GM12892 (cell line): ENCODE measurements around the gene ME3.

Source experiments
- POLR2A ChIP-seq: IDR thresholded peaks from 2 replicates; pipeline ENCODE4 v1.6.1; 2011; ENCODE audit warnings: low read depth, low read length, control low read depth
- POLR2AphosphoS5 ChIP-seq: IDR thresholded peaks from 2 replicates; pipeline ENCODE4 v1.6.1; 2011; ENCODE audit warnings: low read depth, low read length, control low read depth
- TAF1 ChIP-seq: IDR thresholded peaks from 2 replicates; pipeline ENCODE4 v1.6.1; 2011; ENCODE audit warnings: low read depth, mild to moderate bottlenecking, control low read depth, low read length, borderline replicate concordance

GRCh38 chr11:86678823-86679222 is 6.4 kb upstream of the ME3 start:
- TF ChIP-seq POLR2A (no peak), TAF1 (no peak), POLR2AphosphoS5 (no peak)
